ENCODE measurements around the gene LSM12. TPM values are rescaled to one million over a fixed set of nuclear protein-coding genes. Genes with fewer than 3 reads are reported as not detected.
"Not testable (repeated sequence)": the region's sequence is repeated elsewhere in the genome, so short reads cannot be mapped to it uniquely, and the experiment has no call there.

LSM12 gene
- total and polyA plus RNA-seq, 9 donors = 14.4 to 32.6 (median 27.9) TPM

- no peak for DNase-seq
- no peaks in the 10 kb centered on the region for H3K27me3 ChIP-seq (ENCODE audit: control insufficient read depth, insufficient read depth, low read length)
- no peak overlapping the region for H3K4me3 ChIP-seq (ENCODE audit: low read length)
- H3K4me1 ChIP-seq (ENCODE audit: control insufficient read depth, insufficient read depth, low read length) = peaks cover 8% of the 10 kb centered on the region
- no peaks in the 10 kb centered on the region for H3K9me3 ChIP-seq (replicated peaks; ENCODE audit: control insufficient read depth, low read depth, low read length)
- 49% methylated on average over 6 of the region's 6 CpGs for WGBS (ENCODE audit: insufficient coverage)
- peaks cover 29% of the 10 kb centered on the region for H3K36me3 ChIP-seq (ENCODE audit: control insufficient read depth, insufficient read depth, low read length)
- no peak overlapping the region for H3K27ac ChIP-seq (ENCODE audit: low read length)
These were observed 42.2 kb downstream of the LSM12 start for GRCh38 chr17:44024271-44024663.

GRCh38 chr17:44023545-44024270 lies 42.8 kb downstream of the LSM12 start:
- H3K36me3 ChIP-seq (ENCODE audit: control insufficient read depth, insufficient read depth, low read length) = peaks cover 24% of the 10 kb centered on the region
- H3K4me1 ChIP-seq (ENCODE audit: control insufficient read depth, insufficient read depth, low read length) = peaks cover 8% of the 10 kb centered on the region
- H3K27ac ChIP-seq (ENCODE audit: low read length) = no peak overlapping the region
- no peak overlapping the region for H3K4me3 ChIP-seq (ENCODE audit: low read length)
- DNase-seq = no peak
- no peaks in the 10 kb centered on the region for H3K9me3 ChIP-seq (replicated peaks; ENCODE audit: control insufficient read depth, low read depth, low read length)
- WGBS (ENCODE audit: insufficient coverage) = 86% methylated on average over 22 of the region's 22 CpGs
- no peaks in the 10 kb centered on the region for H3K27me3 ChIP-seq (ENCODE audit: control insufficient read depth, insufficient read depth, low read length)

- Histone ChIP-seq H3K27ac (ENCODE audit: low read length) (no peak overlapping the region), H3K4me1 (ENCODE audit: control insufficient read depth, insufficient read depth, low read length) (peaks cover 8% of the 10 kb centered on the region), H3K27me3 (ENCODE audit: control insufficient read depth, insufficient read depth, low read length) (no peaks in the 10 kb centered on the region), H3K36me3 (ENCODE audit: control insufficient read depth, insufficient read depth, low read length) (peaks cover 18% of the 10 kb centered on the region), H3K9me3 (replicated peaks; ENCODE audit: control insufficient read depth, low read depth, low read length) (no peaks in the 10 kb centered on the region), H3K4me3 (ENCODE audit: low read length) (no peak overlapping the region)
- no peak for DNase-seq
- WGBS (ENCODE audit: insufficient coverage) = 78% methylated on average over 2 of the region's 2 CpGs
These were observed 44.2 kb downstream of the LSM12 start for GRCh38 chr17:44022246-44022645.

GRCh38 chr17:44021227-44021626 lies 45.2 kb downstream of the LSM12 start:
- not testable (repeated sequence) for H3K4me3 ChIP-seq (ENCODE audit: low read length); H3K27ac ChIP-seq (ENCODE audit: low read length); H3K27me3 ChIP-seq (ENCODE audit: control insufficient read depth, insufficient read depth, low read length); DNase-seq; H3K9me3 ChIP-seq (replicated peaks; ENCODE audit: control insufficient read depth, low read depth, low read length); H3K4me1 ChIP-seq (ENCODE audit: control insufficient read depth, insufficient read depth, low read length)
- H3K36me3 ChIP-seq (ENCODE audit: control insufficient read depth, insufficient read depth, low read length) = peaks cover 18% of the 10 kb centered on the region
- 86% methylated on average over 2 of the region's 7 CpGs for WGBS (ENCODE audit: insufficient coverage)

- H3K27ac ChIP-seq (ENCODE audit: low read length) = peak within 1 kb of the TSS; percentile 74
- peak; percentile 97 for DNase-seq
- peak within 1 kb of the TSS; percentile 72 for H3K4me3 ChIP-seq (ENCODE audit: low read length)
- H3K36me3 ChIP-seq (ENCODE audit: control insufficient read depth, insufficient read depth, low read length) = peaks cover 25% of the 10 kb centered on the region
- H3K4me1 ChIP-seq (ENCODE audit: control insufficient read depth, insufficient read depth, low read length) = peaks cover 6% of the 10 kb centered on the region
- no peaks in the 10 kb centered on the region for H3K9me3 ChIP-seq (replicated peaks; ENCODE audit: control insufficient read depth, low read depth, low read length)
- WGBS (ENCODE audit: insufficient coverage) = under 1% methylated on average over 35 of the region's 43 CpGs
- no peaks in the 10 kb centered on the region for H3K27me3 ChIP-seq (ENCODE audit: control insufficient read depth, insufficient read depth, low read length)
These were observed 51.9 kb downstream of the LSM12 start, which contains the start of gene TMEM101 for GRCh38 chr17:44014437-44015172. TSS of gene TMEM101 (minus strand) at chr17:44014963. CDS start at chr17:44014952, 11 bp downstream.

GRCh38 chr17:44014133-44014436 lies 52.4 kb downstream of the LSM12 start:
- DNase-seq = no peak
- no peak overlapping the region for H3K27ac ChIP-seq (ENCODE audit: low read length)
- 2% methylated on average over 11 of the region's 12 CpGs for WGBS (ENCODE audit: insufficient coverage)

GRCh38 chr17:44012874-44013273 lies 53.6 kb downstream of the LSM12 start:
- DNase-seq = no peak
- Histone ChIP-seq H3K36me3 (ENCODE audit: control insufficient read depth, insufficient read depth, low read length) (peaks cover 31% of the 10 kb centered on the region), H3K4me1 (ENCODE audit: control insufficient read depth, insufficient read depth, low read length) (peaks cover 11% of the 10 kb centered on the region), H3K9me3 (replicated peaks; ENCODE audit: control insufficient read depth, low read depth, low read length) (no peaks in the 10 kb centered on the region), H3K4me3 (ENCODE audit: low read length) (no peak overlapping the region), H3K27me3 (ENCODE audit: control insufficient read depth, insufficient read depth, low read length) (peaks cover 7% of the 10 kb centered on the region), H3K27ac (ENCODE audit: low read length) (no peak overlapping the region)
- WGBS (ENCODE audit: insufficient coverage) = 71% methylated on average over 2 of the region's 14 CpGs

More at GRCh38 chr17:44014133-44014436, 52.4 kb downstream of the LSM12 start:
- H3K4me3 ChIP-seq (ENCODE audit: low read length) = peak overlapping the region; percentile 72
- H3K27me3 ChIP-seq (ENCODE audit: control insufficient read depth, insufficient read depth, low read length) = no peaks in the 10 kb centered on the region
- H3K4me1 ChIP-seq (ENCODE audit: control insufficient read depth, insufficient read depth, low read length) = peaks cover 6% of the 10 kb centered on the region
- H3K9me3 ChIP-seq (replicated peaks; ENCODE audit: control insufficient read depth, low read depth, low read length) = no peaks in the 10 kb centered on the region
- peaks cover 31% of the 10 kb centered on the region for H3K36me3 ChIP-seq (ENCODE audit: control insufficient read depth, insufficient read depth, low read length)

GRCh38 chr17:44012391-44012790 lies 54.1 kb downstream of the LSM12 start:
- WGBS (ENCODE audit: insufficient coverage) = 93% methylated on average over 2 of the region's 3 CpGs
- Histone ChIP-seq H3K4me1 (ENCODE audit: control insufficient read depth, insufficient read depth, low read length) (peaks cover 16% of the 10 kb centered on the region), H3K27me3 (ENCODE audit: control insufficient read depth, insufficient read depth, low read length) (peaks cover 12% of the 10 kb centered on the region), H3K9me3 (replicated peaks; ENCODE audit: control insufficient read depth, low read depth, low read length) (no peaks in the 10 kb centered on the region), H3K36me3 (ENCODE audit: control insufficient read depth, insufficient read depth, low read length) (peaks cover 31% of the 10 kb centered on the region), H3K4me3 (ENCODE audit: low read length) (no peak overlapping the region), H3K27ac (ENCODE audit: low read length) (no peak overlapping the region)
- no peak for DNase-seq

GRCh38 chr17:44011876-44012275 lies 54.6 kb downstream of the LSM12 start:
- DNase-seq = no peak
- Histone ChIP-seq H3K36me3 (ENCODE audit: control insufficient read depth, insufficient read depth, low read length) (peaks cover 31% of the 10 kb centered on the region), H3K27me3 (ENCODE audit: control insufficient read depth, insufficient read depth, low read length) (peaks cover 17% of the 10 kb centered on the region), H3K4me1 (ENCODE audit: control insufficient read depth, insufficient read depth, low read length) (peaks cover 21% of the 10 kb centered on the region), H3K4me3 (ENCODE audit: low read length) (no peak overlapping the region), H3K9me3 (replicated peaks; ENCODE audit: control insufficient read depth, low read depth, low read length) (no peaks in the 10 kb centered on the region), H3K27ac (ENCODE audit: low read length) (no peak overlapping the region)
- WGBS (ENCODE audit: insufficient coverage) = 85% methylated on average over 8 of the region's 9 CpGs

- Histone ChIP-seq H3K27ac (ENCODE audit: low read length) (no peak overlapping the region), H3K27me3 (ENCODE audit: control insufficient read depth, insufficient read depth, low read length) (peaks cover 25% of the 10 kb centered on the region), H3K4me1 (ENCODE audit: control insufficient read depth, insufficient read depth, low read length) (peaks cover 27% of the 10 kb centered on the region), H3K36me3 (ENCODE audit: control insufficient read depth, insufficient read depth, low read length) (peaks cover 31% of the 10 kb centered on the region), H3K9me3 (replicated peaks; ENCODE audit: control insufficient read depth, low read depth, low read length) (no peaks in the 10 kb centered on the region), H3K4me3 (ENCODE audit: low read length) (no peak overlapping the region)
- DNase-seq = no peak
- WGBS (ENCODE audit: insufficient coverage) = 43% methylated on average over 4 of the region's 4 CpGs
These were observed 55.4 kb downstream of the LSM12 start for GRCh38 chr17:44010966-44011647.
